ENCODE results near the gene MAP4K1. TPM values are rescaled to one million over a fixed set of nuclear protein-coding genes. Genes with fewer than 3 reads are reported as not detected.

Gene MAP4K1
- total and polyA plus RNA-seq, 2 of the 13 experiments (the other 11 are each of a cell fraction or from before 2014, with no cell fraction given) = 0.24 to 0.89 TPM

GRCh38 chr19:38615007-38615581 is 2.7 kb downstream of the MAP4K1 start (continued):
- no peak for TF ChIP-seq ZNF674 (CRISPR knock-in tag; IDR thresholded peaks at IDR 0.05; ENCODE audit: low read depth)
- no peak for TF ChIP-seq ZNF546 (CRISPR knock-in tag; conservative IDR thresholded peaks at IDR 0.05)
- TF ChIP-seq, protein P1, sequence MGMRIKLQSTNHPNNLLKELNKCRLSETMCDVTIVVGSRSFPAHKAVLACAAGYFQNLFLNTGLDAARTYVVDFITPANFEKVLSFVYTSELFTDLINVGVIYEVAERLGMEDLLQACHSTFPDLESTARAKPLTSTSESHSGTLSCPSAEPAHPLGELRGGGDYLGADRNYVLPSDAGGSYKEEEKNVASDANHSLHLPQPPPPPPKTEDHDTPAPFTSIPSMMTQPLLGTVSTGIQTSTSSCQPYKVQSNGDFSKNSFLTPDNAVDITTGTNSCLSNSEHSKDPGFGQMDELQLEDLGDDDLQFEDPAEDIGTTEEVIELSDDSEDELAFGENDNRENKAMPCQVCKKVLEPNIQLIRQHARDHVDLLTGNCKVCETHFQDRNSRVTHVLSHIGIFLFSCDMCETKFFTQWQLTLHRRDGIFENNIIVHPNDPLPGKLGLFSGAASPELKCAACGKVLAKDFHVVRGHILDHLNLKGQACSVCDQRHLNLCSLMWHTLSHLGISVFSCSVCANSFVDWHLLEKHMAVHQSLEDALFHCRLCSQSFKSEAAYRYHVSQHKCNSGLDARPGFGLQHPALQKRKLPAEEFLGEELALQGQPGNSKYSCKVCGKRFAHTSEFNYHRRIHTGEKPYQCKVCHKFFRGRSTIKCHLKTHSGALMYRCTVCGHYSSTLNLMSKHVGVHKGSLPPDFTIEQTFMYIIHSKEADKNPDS (CRISPR knock-in tag; IDR thresholded peaks at IDR 0.05) = no peak
- TF ChIP-seq EP300 (IDR thresholded peaks at IDR 0.05; ENCODE audit: low read depth in 2 of 2, low read length in 2 of 2) = no peak
- no peak for TF ChIP-seq EP300 (CRISPR knock-in tag; IDR thresholded peaks at IDR 0.05; ENCODE audit: borderline replicate concordance)

DNA sequence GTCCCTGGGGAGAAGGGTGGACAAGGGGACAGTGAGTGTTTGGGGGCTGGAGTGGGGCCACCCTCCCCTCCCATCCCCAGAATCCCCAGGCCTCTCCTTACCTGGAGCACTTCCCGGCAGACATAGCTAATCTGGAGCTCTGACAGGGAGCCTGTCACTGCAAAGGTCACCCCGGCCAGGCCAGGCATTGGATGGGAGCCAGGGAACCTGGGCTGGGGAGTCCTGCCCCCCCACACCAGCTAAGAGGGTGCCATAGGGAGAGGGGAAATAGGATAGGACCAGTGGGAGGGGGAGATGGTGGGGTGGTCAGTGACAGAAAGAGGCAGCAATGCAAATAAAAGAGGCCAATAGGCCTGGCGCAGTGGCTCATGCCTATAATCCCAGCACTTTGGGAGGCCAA is 3.5 kb downstream of the MAP4K1 start:
- Histone ChIP-seq H3K27me3 (ENCODE audit: control insufficient read depth in 1 of 2, insufficient read depth in 2 of 2, low read length in 2 of 2) (no peaks in the 10 kb centered on the region; a peak in 2 of 5 replicates), H3K4me1 (ENCODE audit: insufficient read depth, low read length) (peaks cover 30% of the 10 kb centered on the region), H4K20me1 (ENCODE audit: insufficient read depth, low read length) (no peaks in the 10 kb centered on the region), H2AFZ (ENCODE audit: low read length) (no peak overlapping the region), H3K79me2 (ENCODE audit: insufficient read depth, low read length) (peaks cover 4% of the 10 kb centered on the region), H3K4me2 (ENCODE audit: low read depth, low read length) (peak overlapping the region; percentile 27; the same call in 1 of the 2 replicates), H3K9ac (ENCODE audit: insufficient read depth, low read depth, low read length) (no peak overlapping the region), H3K36me3 (replicated peaks in 1 of 2; ENCODE audit: control insufficient read depth in 1 of 2, insufficient read depth in 2 of 2, low read length in 2 of 2) (no peaks in the 10 kb centered on the region), H3K27ac (ENCODE audit: extremely low read length, insufficient read depth, low read length) (no peak overlapping the region), H3K4me3 (replicated peaks in 1 of 3; ENCODE audit: insufficient read depth in 1 of 3, low read depth in 2 of 3, low read length in 3 of 3) (no peak overlapping the region), H3K9me3 (ENCODE audit: low read length) (no peaks in the 10 kb centered on the region)
- TF ChIP-seq GPBP1L1 (CRISPR knock-in tag; IDR thresholded peaks at IDR 0.05) (no peak), PATZ1 (CRISPR knock-in tag; IDR thresholded peaks at IDR 0.05) (peak; percentile 68)
- POLR2A ChIA-PET = no interaction called here
- in situ Hi-C loops (cut with HindIII; ENCODE audit: extremely low pct_ligation_motif_present, low pct_unique_long_range_greater_than_20kb) (no loop called here), intact Hi-C loops (cut with micrococcal nuclease; ENCODE audit: unreplicated experiment) (no loop called here)
- 7% methylated on average over 3 of the region's 3 CpGs for WGBS (ENCODE audit: low lambda C conversion rate)
- no peak for ATAC-seq
- CTCF ChIA-PET (ENCODE audit: low intra/inter-chr PET ratio, low total read pairs) = no interaction called here
- no peak for FAIRE-seq
- no peak for DNase-seq (ENCODE audit: low spot score)
- no TSS peak for BruUV-seq (replicated peaks)

All from HepG2 (cell line).